ENCODE measurements around the gene LILRB2.
A peak's percentile ranks its signal among the peaks of the same experiment; 100 is the strongest.
"Not testable (repeated sequence)": the region's sequence is repeated elsewhere in the genome, so short reads cannot be mapped to it uniquely, and the experiment has no call there.

The LILRB2 gene

DNA sequence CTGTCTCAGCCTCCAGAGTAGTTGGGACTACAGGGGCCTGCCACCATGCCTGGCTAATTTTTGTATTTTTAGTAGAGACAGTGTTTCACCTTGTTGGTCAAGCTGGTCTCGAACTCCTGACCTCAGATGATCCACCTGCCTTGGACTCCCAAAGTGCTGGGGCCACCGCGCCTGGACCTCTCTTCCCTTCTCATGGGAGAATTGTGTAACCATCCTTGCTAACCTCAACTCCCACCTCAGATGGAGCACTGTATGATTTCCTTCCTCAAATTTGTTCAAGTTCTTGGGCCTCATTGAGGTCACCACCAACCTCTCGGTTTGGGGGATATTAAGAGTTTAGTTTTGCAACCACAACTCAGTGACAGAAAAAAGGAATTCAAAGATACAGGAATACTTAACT, 21.3 kb upstream of the LILRB2 start:
- peak; percentile 81 for DNase-seq

DNA sequence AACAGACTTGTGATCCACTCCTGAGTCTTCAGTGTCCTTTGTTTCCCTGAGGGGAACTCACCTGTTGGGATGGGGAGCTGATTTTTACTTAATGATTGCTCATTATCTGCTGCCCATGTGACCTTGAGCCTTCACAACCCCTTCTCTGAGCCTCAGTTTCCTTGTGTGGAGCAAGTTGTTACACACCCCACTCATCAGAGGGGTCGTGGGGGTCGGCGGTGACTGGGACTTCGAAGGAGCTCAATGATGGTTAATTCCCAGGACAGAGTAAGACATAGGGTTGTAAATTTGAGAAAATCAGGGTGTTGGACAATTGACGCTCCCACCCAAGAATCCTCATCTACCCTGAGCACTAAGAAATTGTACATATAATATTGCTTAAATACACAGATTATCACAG, 18.6 kb upstream of the LILRB2 start:
- no peak for DNase-seq

DNA sequence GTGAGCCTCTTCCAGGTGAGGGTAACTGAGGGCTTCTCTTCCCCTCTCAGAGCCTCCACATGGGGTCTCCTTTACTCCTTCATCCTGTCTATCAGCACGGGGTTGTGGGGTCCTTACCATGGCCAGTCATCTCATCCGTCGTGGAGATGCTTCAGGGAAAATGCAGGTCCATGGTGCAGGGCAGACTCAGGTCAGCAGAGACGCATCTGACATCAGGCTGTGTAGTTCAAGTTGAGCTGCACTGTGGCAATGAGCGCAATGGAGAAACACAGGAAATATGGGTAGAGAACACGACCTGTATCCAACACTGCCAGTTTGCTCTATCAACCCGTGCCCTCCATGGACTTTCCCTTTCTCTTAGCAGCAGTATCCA, 18.2 kb upstream of the LILRB2 start:
- no peak for DNase-seq

DNA sequence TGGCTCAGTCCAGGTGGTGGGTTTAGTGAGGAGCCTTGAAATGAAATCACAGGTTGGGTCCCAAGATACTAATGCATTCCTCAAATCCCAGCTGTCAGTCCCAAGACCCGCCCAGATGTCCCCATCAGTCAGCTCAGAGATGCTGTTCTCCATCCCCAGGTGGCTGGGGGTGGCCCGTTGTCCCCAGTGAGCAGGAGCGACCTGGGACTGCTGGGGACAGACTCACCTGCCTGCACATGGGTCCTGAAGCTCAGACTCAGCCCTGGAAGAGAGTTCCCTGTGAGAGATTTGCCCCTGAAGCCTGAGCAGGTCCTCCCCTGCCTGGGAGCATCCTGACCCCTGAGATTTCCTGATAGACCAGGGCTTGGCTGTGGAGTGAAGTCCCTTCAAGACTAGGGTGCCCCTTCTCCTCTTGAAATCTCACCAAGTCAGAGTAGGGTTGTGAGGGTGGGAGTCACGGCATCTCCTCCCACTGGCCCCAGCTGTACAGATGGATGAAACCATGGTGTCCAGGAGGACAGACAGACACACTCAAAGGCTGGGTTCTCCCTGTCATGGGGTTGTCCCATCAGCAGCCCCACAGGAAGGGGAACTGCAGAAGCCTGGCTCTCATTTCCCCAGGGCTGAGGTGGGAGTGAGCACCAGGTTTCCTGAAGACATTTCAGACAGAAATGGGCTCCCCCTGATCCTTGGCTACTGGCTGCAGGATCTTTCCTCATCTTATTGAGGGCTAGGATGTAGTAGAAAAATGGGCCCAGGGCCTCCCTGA, 17.6 kb upstream of the LILRB2 start:
- DNase-seq: no peak

DNA sequence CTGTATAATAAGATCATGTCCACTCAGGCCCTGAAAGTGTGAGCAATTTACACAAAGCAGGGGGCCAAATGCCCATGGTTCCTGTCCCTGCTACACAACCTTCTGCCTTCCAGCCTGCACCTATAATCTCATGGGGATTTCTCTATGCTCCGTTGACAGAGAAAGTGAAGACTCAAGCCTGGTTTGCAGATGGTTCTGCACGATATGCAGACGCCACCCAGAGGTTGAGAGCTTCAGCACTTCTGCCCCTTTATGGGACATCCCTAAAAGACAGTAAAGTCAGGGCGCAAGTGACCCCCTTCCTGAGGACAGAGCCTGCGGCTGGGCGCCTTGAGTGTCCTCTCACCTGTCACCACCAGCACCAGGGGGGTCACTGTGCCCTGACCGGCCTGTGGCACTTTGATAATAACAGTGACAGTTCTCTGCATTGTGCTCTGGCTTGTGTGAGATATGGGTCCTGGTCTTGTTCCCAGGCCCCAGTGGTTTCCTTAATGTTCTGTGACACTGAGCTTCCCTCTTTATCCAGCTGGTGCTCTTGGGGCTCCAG, 16.9 kb upstream of the LILRB2 start:
- peak; percentile 63 for DNase-seq

DNA sequence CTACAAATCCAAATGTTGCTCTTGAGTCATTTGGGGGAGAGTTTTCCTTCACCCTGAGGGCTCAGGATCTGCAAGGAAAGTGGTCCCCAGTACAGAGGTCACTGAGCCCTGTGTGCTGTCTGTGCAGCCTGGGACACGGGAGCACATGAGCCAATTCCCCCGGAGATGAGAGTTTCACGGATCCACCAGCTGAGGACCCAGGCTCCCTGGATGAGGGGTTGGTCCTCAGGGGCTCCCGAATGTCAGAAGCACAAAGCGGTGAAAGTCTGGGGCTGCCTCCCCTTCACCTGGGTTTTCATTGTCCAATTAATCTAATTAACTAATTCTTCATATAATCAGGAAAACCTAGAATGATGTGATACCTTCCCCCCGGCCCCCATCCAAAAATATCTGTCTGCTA, 13.6 kb upstream of the LILRB2 start:
- DNase-seq: no peak

DNA sequence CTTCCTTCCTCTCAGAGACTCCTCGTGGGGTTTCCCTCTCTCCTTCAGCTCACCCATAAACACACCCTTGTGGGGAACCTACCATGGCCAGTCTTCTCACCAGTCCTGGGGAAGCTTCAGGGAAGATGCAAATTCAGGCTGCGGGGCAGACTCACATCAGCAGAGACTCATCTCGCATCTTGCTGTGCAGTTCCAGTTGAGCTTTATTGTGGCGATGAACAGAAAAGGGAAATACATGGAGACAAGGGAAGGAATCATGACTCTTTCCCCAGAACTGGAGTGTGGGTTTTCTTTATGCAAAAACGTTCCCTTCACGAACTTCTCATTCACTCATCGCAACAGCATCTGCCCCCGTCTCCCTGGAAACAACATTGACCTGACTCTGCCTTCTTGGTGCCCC, 8.2 kb upstream of the LILRB2 start:
- DNase-seq: not testable (repeated sequence)

DNA sequence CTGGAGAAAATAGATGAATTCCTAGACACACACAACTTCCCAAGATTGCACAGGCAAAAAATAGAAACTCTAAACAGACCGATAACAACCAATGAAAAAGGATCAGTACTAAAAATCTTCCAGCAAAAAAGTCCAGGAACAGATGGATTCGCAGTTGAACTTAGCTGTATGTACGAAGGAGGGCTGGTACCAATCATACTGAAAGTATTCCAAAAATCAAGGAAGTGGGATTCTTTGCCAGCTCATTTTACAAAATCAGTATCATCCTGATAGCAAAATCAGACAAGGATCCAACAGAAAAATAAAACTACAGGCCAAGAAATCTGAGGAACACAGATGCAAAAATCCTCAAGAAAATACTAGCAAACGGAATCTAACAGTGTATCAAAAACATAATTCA, 6.5 kb upstream of the LILRB2 start:
- DNase-seq: no peak

DNA sequence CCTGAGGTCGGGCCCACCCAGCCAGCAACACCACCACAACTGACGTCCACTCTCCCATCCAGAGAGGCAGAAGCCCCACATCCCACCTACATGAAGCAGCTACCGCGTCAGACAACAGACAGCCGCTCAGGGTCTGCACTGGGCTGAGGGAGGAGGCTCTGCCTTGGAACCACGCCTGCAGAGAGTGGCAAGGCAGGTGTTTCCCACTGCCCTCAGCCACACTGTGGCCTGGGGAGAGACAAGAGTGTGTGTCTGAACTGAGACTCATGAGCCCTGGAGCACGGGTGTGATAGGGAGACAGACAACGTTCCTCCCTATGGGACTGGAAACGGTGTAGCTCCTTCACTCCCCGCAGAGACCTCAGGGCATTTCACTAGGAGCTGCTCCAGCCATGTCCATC, 5.4 kb upstream of the LILRB2 start:
- DNase-seq: not testable (repeated sequence)

DNA sequence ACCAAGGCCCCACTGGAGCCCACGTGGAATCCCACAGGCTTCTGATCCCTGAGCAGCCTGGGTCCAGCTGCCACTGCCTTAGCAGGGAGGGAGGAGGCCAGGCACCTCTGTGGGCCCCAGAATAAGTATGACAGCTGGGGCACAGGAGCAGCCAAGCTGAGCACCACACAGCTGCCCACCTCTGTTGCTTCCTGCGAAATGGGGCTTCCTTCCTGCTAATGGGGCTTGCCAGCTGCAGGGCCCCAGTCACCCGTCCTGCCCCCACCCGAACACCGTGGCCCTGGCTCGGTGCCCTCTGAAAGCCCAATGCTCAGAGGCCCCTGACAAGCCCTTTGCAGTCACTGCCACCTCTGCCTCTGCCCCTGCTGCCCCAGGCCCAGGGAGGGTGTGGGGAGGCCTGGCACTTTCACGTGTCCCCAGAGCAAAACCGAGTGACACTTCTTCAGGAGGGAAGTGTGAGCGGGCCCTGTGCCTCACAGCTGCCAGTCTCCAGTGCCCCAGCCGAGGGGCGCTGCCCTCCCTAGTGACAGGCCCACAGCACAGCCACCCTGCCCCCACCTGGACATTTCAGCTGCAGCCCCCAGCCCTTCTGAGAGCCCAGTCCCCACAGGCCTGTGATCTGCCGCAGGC, 4.6 kb upstream of the LILRB2 start:
- DNase-seq: peak; percentile 31

DNA sequence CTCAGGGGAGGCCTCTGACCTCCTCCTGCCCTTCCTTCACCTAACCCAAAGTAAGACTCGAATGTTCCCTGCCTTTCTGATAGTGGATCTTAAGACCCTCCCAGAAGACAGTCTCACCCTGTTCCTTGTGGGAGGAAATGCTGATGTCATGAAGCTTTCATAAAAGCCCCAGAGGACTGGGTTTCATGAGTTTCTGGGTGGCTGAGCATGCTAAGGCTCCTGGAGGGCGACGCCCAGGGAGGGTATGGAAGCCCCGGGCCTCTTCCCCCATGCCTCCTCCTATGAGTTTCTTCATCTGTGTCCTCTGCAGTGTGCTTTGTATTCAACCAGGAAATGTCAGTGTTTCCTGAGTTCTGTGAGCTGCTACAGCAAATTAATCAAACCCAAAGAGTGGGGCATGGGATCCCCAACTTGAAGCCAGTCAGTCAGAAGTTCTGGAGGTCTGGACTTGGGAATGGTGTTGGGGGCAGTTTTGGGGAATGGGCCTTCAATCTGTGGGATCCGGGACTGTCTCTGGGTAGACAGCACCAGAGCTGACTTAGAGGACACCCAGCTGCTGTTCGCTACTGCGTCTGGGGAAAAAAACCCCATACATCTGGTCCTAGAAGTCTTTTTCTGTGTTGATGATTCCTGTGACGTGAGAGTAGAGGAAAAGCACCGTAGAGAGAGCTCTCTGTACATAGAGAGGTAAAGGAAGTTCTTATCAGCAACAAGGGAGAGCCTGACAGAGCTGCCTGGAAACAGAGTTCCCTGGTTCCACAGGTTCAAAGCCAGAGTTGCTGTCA, 2.0 kb upstream of the LILRB2 start:
- peak; percentile 40 for DNase-seq

DNA sequence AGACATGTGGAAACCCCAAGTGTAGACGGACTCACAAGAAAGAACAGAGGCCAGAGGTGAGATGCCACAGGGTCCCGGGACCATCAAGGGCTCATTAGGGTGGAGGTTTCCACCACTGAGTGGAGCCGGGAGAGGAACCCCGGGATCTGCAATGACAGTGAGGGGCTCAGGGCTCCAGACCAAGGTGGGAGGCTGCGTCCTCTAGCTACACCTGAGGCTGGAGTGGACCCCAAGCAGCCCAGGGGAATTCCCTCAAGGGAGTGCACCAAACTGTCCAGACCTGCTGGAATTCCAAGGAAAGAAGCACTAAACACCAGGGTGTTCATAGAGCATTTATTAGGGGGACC, 792 bp upstream of the LILRB2 start:
- DNase-seq: not testable (repeated sequence)

DNA sequence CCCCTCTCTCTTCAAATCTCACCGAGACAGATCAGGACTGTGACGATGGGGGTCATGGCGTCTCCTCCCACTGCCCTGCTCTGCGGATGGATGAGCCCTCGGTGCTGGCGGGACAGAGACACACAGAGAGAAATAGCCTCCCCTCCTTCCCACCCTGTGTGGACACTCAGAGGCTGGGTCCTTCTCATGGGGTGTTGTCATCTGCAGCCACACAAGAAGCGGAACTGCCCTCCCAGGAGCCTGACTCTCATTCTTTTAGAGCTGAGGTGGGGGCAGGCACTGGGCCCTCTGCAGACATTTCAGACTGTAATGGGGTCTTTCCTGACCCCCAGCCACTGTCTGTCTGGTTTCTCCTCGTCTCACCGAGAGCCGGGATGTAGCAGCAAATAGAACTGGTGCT, 469 bp downstream of the LILRB2 start:
- DNase-seq: peak; percentile 51

DNA sequence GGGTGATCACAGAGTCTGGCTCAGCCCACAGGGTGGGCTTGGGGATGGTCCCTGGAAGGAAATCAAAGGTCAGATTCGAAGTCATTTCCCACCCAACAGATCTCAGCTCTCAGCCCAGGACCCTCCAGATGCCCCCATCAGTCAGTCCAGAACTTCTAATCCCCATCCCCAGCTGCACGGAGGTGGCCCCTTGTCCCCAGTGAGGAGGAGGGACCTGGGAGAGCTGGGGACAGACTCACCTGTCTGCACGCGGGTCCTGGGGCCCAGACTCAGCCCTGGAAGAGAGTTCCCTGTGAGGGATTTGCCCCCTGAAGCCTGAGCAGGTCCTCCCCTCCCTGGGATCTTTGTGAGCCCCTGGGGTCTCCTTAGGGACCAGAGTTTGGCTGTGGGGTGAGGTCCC, 885 bp downstream of the LILRB2 start:
- DNase-seq: not testable (repeated sequence)

DNA sequence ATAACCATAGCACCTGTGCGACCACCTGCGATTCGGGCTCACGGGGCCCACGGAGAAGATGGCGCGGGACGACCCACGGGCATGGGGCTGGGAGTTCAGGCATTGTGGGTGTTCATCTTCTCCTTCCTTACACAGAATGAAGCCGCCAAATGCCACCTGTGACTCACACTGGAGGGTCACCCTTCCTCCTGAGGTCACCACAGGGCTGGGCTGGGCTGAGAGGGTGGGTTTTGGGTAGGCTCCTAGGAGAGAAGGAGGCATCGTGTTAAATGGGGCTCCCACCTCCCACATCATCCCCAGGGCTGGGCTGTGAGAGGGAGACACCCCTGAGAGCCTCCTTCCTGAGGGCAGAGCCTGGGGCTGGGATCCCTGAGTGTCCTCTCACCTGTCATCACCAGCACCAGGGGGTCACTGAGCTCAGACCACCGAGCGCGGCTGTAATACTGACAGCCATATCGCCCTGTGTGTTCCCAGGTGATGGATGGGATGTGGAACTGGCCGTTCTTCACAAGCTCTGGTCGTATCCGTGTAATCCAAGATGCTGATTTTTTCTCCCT, 1.4 kb downstream of the LILRB2 start:
- no peak for DNase-seq

DNA sequence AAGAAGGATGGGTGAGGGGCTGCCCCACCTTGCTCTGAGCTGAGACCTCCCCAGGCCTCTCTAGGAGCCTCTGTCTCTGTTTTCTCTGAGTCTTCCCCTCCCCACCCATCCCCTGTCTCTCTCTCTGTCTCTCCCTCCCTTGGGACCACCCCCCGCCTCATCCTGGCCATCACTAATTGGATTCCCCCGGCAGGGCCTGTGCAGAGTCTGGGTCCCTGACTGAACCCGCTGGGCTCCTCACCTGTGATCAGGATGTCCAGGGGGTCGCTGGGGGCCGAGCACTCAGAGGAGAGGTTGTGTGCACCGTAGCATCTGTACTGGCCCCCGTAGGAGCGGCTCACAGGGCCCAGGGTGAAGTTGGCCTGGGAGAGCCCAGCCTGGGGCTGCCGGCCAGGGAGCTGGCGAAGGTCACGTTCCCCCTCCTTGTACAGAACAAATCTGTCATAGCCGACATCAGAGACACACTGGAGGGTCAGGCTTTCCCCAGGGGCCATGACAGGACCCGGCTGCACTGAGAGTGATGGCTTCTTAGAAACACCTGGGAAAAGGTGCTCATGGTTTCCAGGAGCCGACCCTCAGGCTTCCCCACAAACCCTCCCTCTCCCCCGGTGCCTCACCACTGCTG, 2.2 kb downstream of the LILRB2 start:
- DNase-seq: not testable (repeated sequence)

DNA sequence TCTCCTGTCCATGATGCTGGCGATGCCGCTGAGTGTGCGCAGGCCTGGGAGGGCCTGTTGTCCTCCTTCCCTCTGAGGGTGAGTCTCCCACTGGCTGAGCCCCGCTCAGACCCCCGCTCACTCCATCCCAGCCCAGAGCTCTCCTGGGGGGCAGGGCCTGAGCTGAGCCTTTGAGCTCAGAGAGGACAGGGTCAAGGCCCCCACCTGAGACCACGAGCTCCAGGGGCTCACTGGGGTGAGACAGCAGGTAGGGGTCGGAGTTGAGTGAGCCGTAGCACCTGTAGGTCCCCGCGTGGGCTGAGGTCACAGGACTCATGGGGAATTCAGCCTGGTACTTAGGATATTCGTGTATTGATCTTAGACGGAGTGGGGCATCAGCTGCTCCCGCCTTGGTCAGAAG, 2.9 kb downstream of the LILRB2 start:
- not testable (repeated sequence) for DNase-seq

DNA sequence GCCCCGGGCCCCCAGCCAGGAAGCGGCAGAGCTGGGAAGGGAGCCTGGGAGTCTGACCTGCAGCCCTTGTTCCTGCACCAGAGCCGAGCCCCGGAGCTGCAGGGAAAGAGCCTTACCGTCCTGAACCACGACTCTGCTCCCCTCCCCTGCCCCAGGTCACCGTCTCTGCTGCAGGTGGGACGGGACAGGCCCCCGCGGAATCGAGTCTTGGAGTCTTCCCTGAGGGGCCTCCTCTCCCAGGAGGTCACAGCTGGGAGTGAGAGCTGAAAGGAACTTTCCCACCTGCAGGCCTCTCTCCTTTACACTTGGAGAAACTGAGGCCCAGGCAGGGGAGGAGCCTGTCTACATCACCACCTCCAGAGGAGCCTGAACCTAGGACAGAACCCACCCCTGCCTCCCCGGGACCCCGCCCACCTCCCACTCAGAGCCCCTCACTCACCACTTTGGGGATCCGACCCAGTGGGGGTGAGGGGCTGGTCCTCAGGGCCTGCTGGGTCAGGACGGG, 3.7 kb downstream of the LILRB2 start:
- DNase-seq: not testable (repeated sequence)

DNA sequence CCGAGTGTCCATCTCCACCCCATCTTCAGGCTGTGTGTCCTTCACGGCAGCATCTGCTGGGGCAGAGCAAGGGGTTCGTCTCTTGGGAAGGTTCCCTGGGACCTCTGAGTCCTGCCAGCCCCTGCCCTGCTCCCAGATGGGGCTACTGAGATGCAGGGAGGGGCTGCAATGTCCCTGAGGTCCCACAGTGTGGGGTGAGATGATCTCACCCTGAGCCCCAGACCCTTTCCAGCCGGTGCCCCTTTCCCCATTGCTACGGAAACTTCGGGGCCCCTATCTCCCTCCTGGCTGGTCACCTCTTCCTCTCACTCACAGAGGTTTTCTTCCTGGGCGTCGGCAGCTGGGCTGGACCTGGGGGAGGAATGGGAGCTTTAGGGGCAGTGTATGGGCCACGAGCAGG, 5.0 kb downstream of the LILRB2 start:
- no peak for DNase-seq

DNA sequence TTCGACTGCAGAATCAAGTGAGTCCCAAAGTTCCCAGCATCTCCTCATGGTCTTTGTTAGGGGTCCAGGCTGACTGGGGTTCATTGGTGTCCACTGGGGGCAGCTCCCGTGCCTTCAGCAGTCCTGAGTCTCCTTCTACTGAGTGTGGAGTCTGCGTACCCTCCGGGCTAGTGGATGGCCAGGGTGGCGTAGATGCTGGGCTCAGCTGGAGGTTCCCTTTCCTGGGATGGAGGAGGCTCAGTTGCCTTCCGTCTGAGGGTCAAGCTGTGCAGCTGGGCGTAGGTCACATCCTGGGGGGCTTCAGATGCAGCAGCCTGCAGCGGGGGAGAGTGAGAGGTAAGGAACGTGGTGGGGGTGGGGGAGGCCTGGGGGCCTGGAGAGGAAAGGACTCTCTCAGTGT, 6.4 kb downstream of the LILRB2 start:
- DNase-seq: not testable (repeated sequence)

DNA sequence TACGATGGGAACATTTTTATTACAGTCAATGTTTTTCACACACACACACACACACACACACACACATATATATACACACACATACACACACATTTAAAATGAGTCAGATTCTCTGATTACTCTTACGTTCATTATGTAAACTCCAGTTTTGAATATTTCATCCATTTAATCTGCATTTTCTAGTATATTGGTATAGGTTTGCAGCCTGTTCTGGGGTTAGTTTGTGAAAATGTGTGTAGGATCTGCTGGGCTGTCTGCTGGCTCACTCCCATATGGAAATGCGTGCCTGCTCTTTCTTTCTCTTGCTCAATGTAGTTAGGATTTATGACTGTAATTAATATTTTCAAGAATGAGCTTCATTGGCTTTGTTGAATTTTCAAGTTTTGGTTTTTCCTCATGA, 7.1 kb downstream of the LILRB2 start:
- no peak for DNase-seq

DNA sequence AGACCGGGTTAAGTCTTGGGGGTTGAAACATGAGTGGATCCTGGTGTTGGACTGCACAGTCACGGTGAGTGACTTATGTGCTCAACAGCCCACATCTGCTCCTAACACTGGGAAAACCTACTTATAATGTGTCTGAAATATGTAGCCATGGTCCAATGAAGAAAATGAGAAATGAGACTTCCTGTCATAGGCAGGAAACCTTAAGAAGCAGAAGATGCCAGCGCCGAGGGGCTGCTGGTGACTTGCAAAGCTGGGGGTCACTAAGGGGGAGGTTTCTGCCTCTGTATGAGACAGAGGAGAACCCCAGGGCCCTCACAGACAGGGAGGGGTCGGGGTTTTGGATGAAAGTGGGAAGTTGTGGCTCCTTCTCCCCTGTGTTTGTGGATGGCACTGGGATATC, 8.7 kb downstream of the LILRB2 start:
- DNase-seq: not testable (repeated sequence)

DNA sequence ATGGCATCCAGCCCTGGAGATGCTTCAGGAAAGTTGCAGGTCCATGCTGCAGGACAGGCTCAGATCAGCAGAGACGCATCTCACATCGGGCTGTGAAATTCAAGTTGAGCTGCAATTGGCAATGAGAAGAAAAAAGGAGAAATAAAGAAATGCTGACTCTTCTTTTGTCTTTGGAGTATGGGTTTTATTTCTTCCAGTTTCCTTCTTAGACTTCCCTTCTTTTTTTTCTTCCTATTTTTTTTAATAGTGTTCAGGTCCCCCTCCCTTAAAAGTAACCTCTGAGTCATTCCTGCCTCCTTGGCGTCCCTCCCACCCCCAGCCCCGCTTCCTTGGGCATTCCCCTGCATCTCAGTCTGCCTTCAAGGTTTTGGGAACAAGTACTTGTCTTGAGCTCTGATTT, 9.3 kb downstream of the LILRB2 start:
- DNase-seq: not testable (repeated sequence)
